Gastrocnemius medialis (tissue), 4 donors: ENCODE measurements around the gene MYLK2. TPM values are rescaled to one million over a fixed set of nuclear protein-coding genes. Genes with fewer than 3 reads are reported as not detected.

ENCODE experiments used
- ATAC-seq, 2 donors: fragments of 150-250 bp; one replicate each; pipeline ENCODE4 v1.9.1; 2016
- DNase-seq, 2 donors: peaks; one replicate each; pipeline ENCODE4 v3.0.0-alpha.2; 2019
- H3K27ac ChIP-seq, 4 donors: fragments of 200-600 bp; sonication (generic); 1 replicate in 1 of 4; 2 replicates in 3 of 4; pipeline ENCODE4 v1.5.1; 2016 to 2018; ENCODE audit warnings: mild to moderate bottlenecking in 2 of 4, moderate library complexity in 1 of 4
- H3K27me3 ChIP-seq, 3 donors: fragments of 200-600 bp; sonication (generic) in 2 of 3; 1 replicate in 1 of 3; 2 replicates in 2 of 3; pipeline versions ENCODE4 v1.5.1 to v1.6.0; 2016 to 2019; ENCODE audit warnings: mild to moderate bottlenecking in 1 of 3, moderate library complexity in 1 of 3
- H3K36me3 ChIP-seq, 2 donors: fragments of 200-600 bp; sonication (generic) in 1 of 2; one replicate each; pipeline ENCODE4 v1.5.1; 2017 to 2018
- H3K4me1 ChIP-seq, 2 donors: fragments of 200-600 bp; sonication (generic) in 1 of 2; one replicate each; pipeline ENCODE4 v1.5.1; 2016 to 2017; ENCODE audit warnings: mild to moderate bottlenecking in 2 of 2
- H3K4me3 ChIP-seq, 4 donors: fragments of 200-600 bp; sonication (generic) in 3 of 4; 1 replicate in 1 of 4; 2 replicates in 3 of 4; pipeline ENCODE4 v1.5.1; 2016 to 2019; ENCODE audit warnings: mild to moderate bottlenecking in 2 of 4
- H3K9me3 ChIP-seq, 3 donors: fragments of 200-600 bp; sonication (generic) in 2 of 3; 1 replicate in 1 of 3; 2 replicates in 2 of 3; pipeline ENCODE4 v1.5.1; 2016 to 2019
- POLR2A ChIP-seq, 2 donors: fragments of 450-650 bp; IDR thresholded peaks; one replicate each; pipeline ENCODE4 v1.6.1; 2017; ENCODE audit warnings: antibody characterized with exemption in 2 of 2, mild to moderate bottlenecking in 2 of 2, moderate library complexity in 2 of 2
- in situ Hi-C, 4 donors: fragments of 200-750 bp; cut with MboI; loops; one replicate each; pipeline versions ENCODE4 v1.15.0 to v1.8.0; 2017; ENCODE audit warnings: low sequenced_read_pairs in 4 of 4
- intact Hi-C: fragments of 100-400 bp; cut with DNase I; formaldehyde crosslinking; loops from one replicate; pipeline ENCODE4 v1.15.1; 2023; ENCODE audit warnings: low total_unique reads
- total RNA-seq, 4 donors: library from RNA; depleted of rRNA; stranded (reverse); fragments of >200 nt; gene quantifications; one replicate each; pipeline versions ENCODE4 v1.1.0 to v1.2.3, GENCODE V29; 2016
- TF ChIP-seq, protein P1 (sequence below), 5 experiments: fragments of 450-650 bp in 3 of 5; fragments of 200-600 bp in 2 of 5; sonication (generic) in 2 of 5; IDR thresholded peaks in 4 of 5; conservative IDR thresholded peaks in 1 of 5; 1 replicate in 4 of 5; 2 replicates in 1 of 5; pipeline ENCODE4 v1.5.1; 2016 to 2019; ENCODE audit warnings: antibody characterized with exemption in 5 of 5, mild to moderate bottlenecking in 3 of 5, moderate library complexity in 3 of 5

Gene MYLK2
- total RNA-seq, 4 donors from 2014 or later: 17.2 to 255 (median 88.4) TPM

GRCh38 chr20:31875671-31876070 is 56.5 kb downstream of the MYLK2 start:
- in situ Hi-C loops: no loop called here
- TF ChIP-seq POLR2A (IDR thresholded peaks at IDR 0.05): no peak
- TF ChIP-seq, protein P1, sequence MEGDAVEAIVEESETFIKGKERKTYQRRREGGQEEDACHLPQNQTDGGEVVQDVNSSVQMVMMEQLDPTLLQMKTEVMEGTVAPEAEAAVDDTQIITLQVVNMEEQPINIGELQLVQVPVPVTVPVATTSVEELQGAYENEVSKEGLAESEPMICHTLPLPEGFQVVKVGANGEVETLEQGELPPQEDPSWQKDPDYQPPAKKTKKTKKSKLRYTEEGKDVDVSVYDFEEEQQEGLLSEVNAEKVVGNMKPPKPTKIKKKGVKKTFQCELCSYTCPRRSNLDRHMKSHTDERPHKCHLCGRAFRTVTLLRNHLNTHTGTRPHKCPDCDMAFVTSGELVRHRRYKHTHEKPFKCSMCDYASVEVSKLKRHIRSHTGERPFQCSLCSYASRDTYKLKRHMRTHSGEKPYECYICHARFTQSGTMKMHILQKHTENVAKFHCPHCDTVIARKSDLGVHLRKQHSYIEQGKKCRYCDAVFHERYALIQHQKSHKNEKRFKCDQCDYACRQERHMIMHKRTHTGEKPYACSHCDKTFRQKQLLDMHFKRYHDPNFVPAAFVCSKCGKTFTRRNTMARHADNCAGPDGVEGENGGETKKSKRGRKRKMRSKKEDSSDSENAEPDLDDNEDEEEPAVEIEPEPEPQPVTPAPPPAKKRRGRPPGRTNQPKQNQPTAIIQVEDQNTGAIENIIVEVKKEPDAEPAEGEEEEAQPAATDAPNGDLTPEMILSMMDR (IDR thresholded peaks at IDR 0.05 in 4 of 5, conservative IDR thresholded peaks at IDR 0.05 in 1 of 5): no peak

DNA sequence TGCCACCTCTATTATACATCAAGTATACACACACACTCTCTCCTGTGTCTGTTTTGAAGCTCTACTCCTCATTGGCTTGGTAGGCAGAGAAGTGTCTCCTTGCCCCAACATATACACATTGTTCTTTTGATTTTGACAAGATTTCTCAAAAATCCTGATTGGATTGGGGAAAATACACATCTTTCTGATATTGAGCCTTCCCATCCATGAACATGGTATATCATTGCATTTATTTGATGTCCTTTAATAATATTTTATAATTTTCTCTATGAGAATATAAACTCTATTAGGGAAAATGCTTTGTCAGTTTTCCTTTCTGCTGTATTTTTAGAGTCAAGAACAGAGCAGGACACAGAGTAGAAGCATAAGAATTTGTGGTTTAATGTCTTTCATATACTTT is 58.5 kb downstream of the MYLK2 start:
- DNase-seq: no peak
- no peaks in the 10 kb centered on the region for H3K4me1 ChIP-seq
- no peaks in the 10 kb centered on the region for H3K36me3 ChIP-seq
- in situ Hi-C loops (no loop called here), intact Hi-C loops (loop anchor here (2.0 kb wide), 1 partner anchor 73 kb away; no protein-coding TSS in a partner anchor)
- no peak overlapping the region for H3K27ac ChIP-seq
- H3K9me3 ChIP-seq: no peaks in the 10 kb centered on the region
- H3K27me3 ChIP-seq: peaks cover 0 to 8% (median 0%) of the 10 kb centered on the region in 3 donors
- ATAC-seq: no peak
- H3K4me3 ChIP-seq: no peak overlapping the region
- TF ChIP-seq POLR2A (IDR thresholded peaks at IDR 0.05): no peak
- TF ChIP-seq, protein P1 (IDR thresholded peaks at IDR 0.05 in 4 of 5, conservative IDR thresholded peaks at IDR 0.05 in 1 of 5): no peak

More at GRCh38 chr20:31875671-31876070, 56.5 kb downstream of the MYLK2 start:
- DNase-seq (no peak), ATAC-seq (no peak)
- Histone ChIP-seq H3K27me3 (peaks cover 5 to 11% (median 8%) of the 10 kb centered on the region in 3 donors), H3K9me3 (no peaks in the 10 kb centered on the region), H3K36me3 (no peaks in the 10 kb centered on the region), H3K27ac (no peak overlapping the region), H3K4me1 (no peaks in the 10 kb centered on the region), H3K4me3 (no peak overlapping the region)
- intact Hi-C loops: no loop called here

GRCh38 chr20:31879143-31879987 is 60.2 kb downstream of the MYLK2 start:
- Histone ChIP-seq H3K27ac (peak overlapping the region; percentile 36 to 68 (median 54)), H3K36me3 (no peaks in the 10 kb centered on the region), H3K9me3 (no peaks in the 10 kb centered on the region), H3K27me3 (peaks cover 0 to 8% (median 0%) of the 10 kb centered on the region in 3 donors), H3K4me3 (peak overlapping the region; percentile 59 to 69 (median 62)), H3K4me1 (no peaks in the 10 kb centered on the region)
- intact Hi-C loops: loop anchor here (2.0 kb wide), 1 partner anchor 71 kb away; no protein-coding TSS in a partner anchor
- ATAC-seq (peak; percentile 89 to 96), DNase-seq (peak; percentile 82 to 86)
- in situ Hi-C loops: no loop called here
- TF ChIP-seq POLR2A (IDR thresholded peaks at IDR 0.05): peak in 1 of 2 donors; percentile 21
- TF ChIP-seq, protein P1 (IDR thresholded peaks at IDR 0.05 in 4 of 5, conservative IDR thresholded peaks at IDR 0.05 in 1 of 5): peak in 1 of 5 experiments; percentile 15

- no peak overlapping the region for H3K4me3 ChIP-seq
- no peak for DNase-seq
- peaks cover 0 to 8% (median 0%) of the 10 kb centered on the region in 3 donors for H3K27me3 ChIP-seq
- TF ChIP-seq, protein P1 (IDR thresholded peaks at IDR 0.05 in 4 of 5, conservative IDR thresholded peaks at IDR 0.05 in 1 of 5): no peak
- no peak for TF ChIP-seq POLR2A (IDR thresholded peaks at IDR 0.05)
- in situ Hi-C loops: no loop called here
- ATAC-seq: no peak
- H3K36me3 ChIP-seq: no peaks in the 10 kb centered on the region
- H3K9me3 ChIP-seq: no peaks in the 10 kb centered on the region
- intact Hi-C loops: no loop called here
- no peak overlapping the region for H3K27ac ChIP-seq
- H3K4me1 ChIP-seq: no peaks in the 10 kb centered on the region
Observed at GRCh38 chr20:31881945-31882344, 62.8 kb downstream of the MYLK2 start.
